IMR-90 (cell line): Measurements from ENCODE around the gene SYCP2. TPM values are rescaled to one million over a fixed set of nuclear protein-coding genes. Genes with fewer than 3 reads are reported as not detected.

Source experiments
- ATAC-seq: fragments of 200-7000 bp; cut with Tn5 transposase; 2 replicates; pipeline ENCODE4 v1.9.1; 2020; ENCODE audit warnings: low read depth, mild to moderate bottlenecking, moderate library complexity
- BruUV-seq: library from RNA; stranded (reverse); fragments of 400-500 nt; replicated peaks from 2 replicates; lab custom pipeline; 2021; lab: Mats Ljungman, UMichigan
- CTCF ChIA-PET: fragments of 300-600 bp; formaldehyde crosslinking; extraction: SDS; loops from one replicate; lab custom pipeline; 2021; ENCODE audit warnings: antibody characterized with exemption; lab: Yijun Ruan, JAX
- POLR2A ChIA-PET: fragments of 300-600 bp; sonication (Branson Sonifier 250); formaldehyde crosslinking; loops from one replicate; lab custom pipeline; 2022; ENCODE audit warnings: antibody characterized with exemption; ENCODE audit not compliant: unreplicated experiment; lab: Charles Lee
- DNase-seq: peaks from one replicate; pipeline ENCODE4 v3.0.0; 2013
- H2AFZ ChIP-seq: replicated peaks from 2 replicates; pipeline ENCODE3; 2013; ENCODE audit warnings: low read length, mild to moderate bottlenecking; ENCODE audit not compliant: poor library complexity
- H2AK5ac ChIP-seq: 2 replicates; pipeline ENCODE4 v1.6.1; 2013; ENCODE audit warnings: low read depth, low read length, inconsistent platforms
- H2AK9ac ChIP-seq: replicated peaks from 2 replicates; pipeline ENCODE3; 2013; ENCODE audit warnings: mild to moderate bottlenecking, low read depth, low read length, moderate library complexity; ENCODE audit not compliant: poor library complexity
- H2BK120ac ChIP-seq: 2 replicates; pipeline ENCODE4 v1.6.1; 2013; ENCODE audit warnings: low read depth, low read length, inconsistent platforms
- H2BK15ac ChIP-seq: 3 replicates; pipeline ENCODE4 v1.6.1; 2013; ENCODE audit warnings: low read depth, low read length, inconsistent platforms
- H2BK20ac ChIP-seq: 2 replicates; pipeline ENCODE4 v1.6.1; 2013; ENCODE audit warnings: low read depth, mild to moderate bottlenecking, inconsistent platforms, low read length, moderate library complexity
- H2BK5ac ChIP-seq: 2 replicates; pipeline ENCODE4 v1.6.1; 2013; ENCODE audit warnings: mild to moderate bottlenecking, low read depth, low read length, inconsistent platforms; ENCODE audit not compliant: poor library complexity, severe bottlenecking
- H3K14ac ChIP-seq: replicated peaks from 2 replicates; pipeline ENCODE4 v1.6.1; 2013; ENCODE audit warnings: low read depth, low read length, inconsistent platforms
- H3K18ac ChIP-seq: 2 replicates; pipeline ENCODE4 v1.6.1; 2013; ENCODE audit warnings: low read depth, low read length, control low read depth
- H3K23ac ChIP-seq: 2 replicates; pipeline ENCODE4 v1.6.1; 2013; ENCODE audit warnings: low read depth, low read length, inconsistent platforms
- H3K27ac ChIP-seq: 2 replicates; pipeline ENCODE4 v1.5.1; 2013; ENCODE audit warnings: mild to moderate bottlenecking, control low read depth, low read length; ENCODE audit not compliant: insufficient read depth
- H3K27me3 ChIP-seq: 2 replicates; pipeline ENCODE4 v1.6.1; 2013; ENCODE audit warnings: low read length; ENCODE audit not compliant: control insufficient read depth, insufficient read depth
- H3K36me3 ChIP-seq: 2 replicates; pipeline ENCODE4 v1.6.1; 2013; ENCODE audit warnings: low read length, mixed read lengths; ENCODE audit not compliant: control insufficient read depth, insufficient read depth
- H3K4ac ChIP-seq: 2 replicates; pipeline ENCODE4 v1.6.1; 2013; ENCODE audit warnings: low read depth, low read length, inconsistent platforms
- H3K4me1 ChIP-seq: 2 replicates; pipeline ENCODE4 v1.6.1; 2013; ENCODE audit warnings: low read length, mixed read lengths; ENCODE audit not compliant: control insufficient read depth, insufficient read depth
- H3K4me2 ChIP-seq: 2 replicates; pipeline ENCODE4 v1.6.1; 2013; ENCODE audit warnings: low read depth, mild to moderate bottlenecking, control low read depth, low read length, moderate library complexity
- H3K4me3 ChIP-seq: 2 replicates; pipeline ENCODE4 v1.5.1; 2013; ENCODE audit warnings: low read depth, mild to moderate bottlenecking, control low read depth, low read length, moderate library complexity; ENCODE audit not compliant: insufficient read depth
- H3K56ac ChIP-seq: 2 replicates; pipeline ENCODE4 v1.6.1; 2013; ENCODE audit warnings: low read length, inconsistent platforms; ENCODE audit not compliant: insufficient read depth; ENCODE audit errors: extremely low read depth
- H3K79me1 ChIP-seq, 2 experiments: 2 replicates each; pipeline ENCODE4 v1.6.1; 2013; ENCODE audit warnings: low read length in 2 of 2, inconsistent platforms in 1 of 2, low read depth in 1 of 2
- H3K9ac ChIP-seq: 2 replicates; pipeline ENCODE4 v1.6.1; 2013; ENCODE audit warnings: low read depth, low read length, control low read depth
- H3K9me1 ChIP-seq: 2 replicates; pipeline ENCODE4 v1.6.1; 2013; ENCODE audit warnings: low read length, inconsistent platforms; ENCODE audit not compliant: insufficient read depth
- H3K9me3 ChIP-seq: 2 replicates; pipeline ENCODE4 v1.6.1; 2013; ENCODE audit warnings: low read length; ENCODE audit not compliant: control insufficient read depth, insufficient read depth
- H4K20me1 ChIP-seq: 2 replicates; pipeline ENCODE4 v1.6.1; 2013; ENCODE audit warnings: low read length, inconsistent platforms; ENCODE audit not compliant: insufficient read depth
- H4K5ac ChIP-seq: 2 replicates; pipeline ENCODE4 v1.6.1; 2013; ENCODE audit warnings: mild to moderate bottlenecking, low read depth, low read length, control low read depth
- H4K8ac ChIP-seq, 2 experiments: 2 replicates each; pipeline ENCODE4 v1.6.1; 2013; ENCODE audit warnings: low read depth in 2 of 2, low read length in 2 of 2, control low read depth in 1 of 2, inconsistent platforms in 1 of 2
- H4K91ac ChIP-seq: 2 replicates; pipeline ENCODE4 v1.6.1; 2013; ENCODE audit warnings: low read depth, low read length, inconsistent platforms; ENCODE audit not compliant: insufficient read depth
- BHLHE40 ChIP-seq: fragments of 150-350 bp; IDR thresholded peaks from 2 replicates; pipeline ENCODE4 v1.6.1; 2016; ENCODE audit warnings: mild to moderate bottlenecking, low read depth, low read length
- ELK1 ChIP-seq: fragments of 150-350 bp; IDR thresholded peaks from 2 replicates; pipeline ENCODE4 v1.6.1; 2016; ENCODE audit warnings: low read depth, mild to moderate bottlenecking, low read length, moderate library complexity, borderline replicate concordance
- FOS ChIP-seq: fragments of 150-350 bp; IDR thresholded peaks from 2 replicates; pipeline ENCODE4 v1.6.1; 2016; ENCODE audit warnings: low read depth, low read length
- MXI1 ChIP-seq: IDR thresholded peaks from 2 replicates; pipeline ENCODE4 v1.6.1; 2012; ENCODE audit warnings: low read depth, mild to moderate bottlenecking, low read length, moderate library complexity, borderline replicate concordance
- NFE2L2 ChIP-seq: fragments of 150-350 bp; IDR thresholded peaks from 2 replicates; pipeline ENCODE4 v1.6.1; 2016; ENCODE audit warnings: low read depth, mild to moderate bottlenecking, low read length
- POLR2A ChIP-seq: IDR thresholded peaks from 2 replicates; pipeline ENCODE4 v1.6.1; 2012; ENCODE audit warnings: mild to moderate bottlenecking, low read depth, low read length
- RCOR1 ChIP-seq: IDR thresholded peaks from 2 replicates; pipeline ENCODE4 v1.6.1; 2012; ENCODE audit warnings: mild to moderate bottlenecking, low read length, improper control_type of control experiment; ENCODE audit not compliant: insufficient replicate concordance
- RFX5 ChIP-seq: IDR thresholded peaks from 2 replicates; pipeline ENCODE4 v1.8.0; 2012; ENCODE audit warnings: low read depth, mild to moderate bottlenecking, low read length, moderate library complexity
- SMC3 ChIP-seq: fragments of 150-350 bp; IDR thresholded peaks from 2 replicates; pipeline ENCODE4 v1.6.1; 2016; ENCODE audit warnings: low read depth, mild to moderate bottlenecking, antibody characterized with exemption, low read length, moderate library complexity
- WGBS, 2 experiments: methylation state at CpG; one replicate each; pipeline versions ENCODE4 v1.1.5 to v1.1.7; 2013; ENCODE audit warnings: missing lambda C conversion rate in 2 of 2; ENCODE audit not compliant: insufficient read length in 1 of 2; ENCODE audit errors: extremely low coverage in 2 of 2; 5-methylcytosine and 5-hydroxymethylcytosine counted together
- dilution Hi-C: fragments of 300-500 bp; cut with HindIII; formaldehyde crosslinking; loops from one replicate; pipeline ENCODE4 v1.14.3; 2018; ENCODE audit warnings: low sequenced_read_pairs; ENCODE audit not compliant: unreplicated experiment
- in situ Hi-C: fragments of 300-500 bp; cut with MboI; formaldehyde crosslinking; loops from 3 replicates; pipeline ENCODE4 v1.14.3; 2019; ENCODE audit warnings: low sequenced_read_pairs, inconsistent platforms, mixed read lengths
- intact Hi-C: fragments of 100-400 bp; cut with micrococcal nuclease; formaldehyde crosslinking; loops from 2 replicates; pipeline ENCODE4 v1.10.0; 2022
- polyA plus RNA-seq, 3 experiments: library from polyadenylated mRNA; depleted of rRNA; stranded (reverse); fragments of >200 nt; gene quantifications; 2 replicates each; pipeline ENCODE4 v1.2.3, GENCODE V29; 2012; ENCODE audit warnings: low replicate concordance in 1 of 3
- total RNA-seq: library from RNA; depleted of rRNA; stranded (reverse); fragments of >200 nt; gene quantifications from 2 replicates; pipeline ENCODE4 v1.2.3, GENCODE V29; 2012
- TF ChIP-seq, protein P1 (sequence below): fragments of 150-350 bp; IDR thresholded peaks from 2 replicates; pipeline ENCODE4 v1.6.1; 2017; ENCODE audit warnings: mild to moderate bottlenecking, antibody characterized with exemption, low read length, low read depth

SYCP2 gene
- total and polyA plus RNA-seq, 2 of the 4 experiments (the other 2 are of a cell fraction): 0.18 to 0.31 TPM

DNA sequence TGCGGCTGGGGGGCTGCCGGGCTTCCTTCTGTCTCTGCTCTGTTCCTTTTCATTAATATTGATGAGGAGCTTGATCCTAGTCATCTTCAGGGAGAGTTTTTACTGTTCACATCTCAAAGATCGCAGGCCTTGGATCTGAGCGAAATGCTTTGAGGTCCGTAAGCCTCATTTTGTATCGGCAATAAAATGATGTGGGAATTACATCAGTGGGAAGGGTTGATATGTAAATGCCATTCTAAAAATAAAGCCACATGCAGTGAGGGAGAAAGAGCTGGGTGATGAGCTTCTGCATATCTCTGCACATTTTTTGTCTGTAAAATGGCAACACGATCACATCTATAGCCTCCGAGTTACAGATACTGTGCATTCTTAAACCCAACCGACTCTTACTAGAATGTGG lies 49.6 kb upstream of the SYCP2 start:
- Histone ChIP-seq H3K79me1 (no peaks in the 10 kb centered on the region), H2BK5ac (no peak overlapping the region), H2BK15ac (no peak overlapping the region), H4K91ac (no peak overlapping the region), H4K5ac (no peak overlapping the region), H3K4me1 (no peaks in the 10 kb centered on the region), H3K9me1 (no peaks in the 10 kb centered on the region), H3K9ac (no peak overlapping the region), H3K27me3 (peaks cover 2% of the 10 kb centered on the region; the same call in 1 of the 2 replicates), H2AFZ (no peak overlapping the region), H3K56ac (no peak overlapping the region), H2BK120ac (no peak overlapping the region), H3K9me3 (no peaks in the 10 kb centered on the region), H4K8ac (no peak overlapping the region), H3K18ac (no peak overlapping the region), H3K4me2 (no peak overlapping the region), H2BK20ac (no peak overlapping the region), H4K20me1 (no peaks in the 10 kb centered on the region), H3K36me3 (no peaks in the 10 kb centered on the region), H3K27ac (no peak overlapping the region), H2AK5ac (no peak overlapping the region), H3K4ac (no peak overlapping the region), H3K14ac (no peak overlapping the region), H3K23ac (no peak overlapping the region), H3K4me3 (no peak overlapping the region), H2AK9ac (no peak overlapping the region)
- CTCF ChIA-PET: no interaction called here
- intact Hi-C loops (no loop called here), dilution Hi-C loops (no loop called here), in situ Hi-C loops (no loop called here)
- POLR2A ChIA-PET: no interaction called here
- BruUV-seq: no TSS peak
- WGBS, 2 experiments: no CpG with 5 or more reads among the region's 9 CpGs
- TF ChIP-seq, protein P1, sequence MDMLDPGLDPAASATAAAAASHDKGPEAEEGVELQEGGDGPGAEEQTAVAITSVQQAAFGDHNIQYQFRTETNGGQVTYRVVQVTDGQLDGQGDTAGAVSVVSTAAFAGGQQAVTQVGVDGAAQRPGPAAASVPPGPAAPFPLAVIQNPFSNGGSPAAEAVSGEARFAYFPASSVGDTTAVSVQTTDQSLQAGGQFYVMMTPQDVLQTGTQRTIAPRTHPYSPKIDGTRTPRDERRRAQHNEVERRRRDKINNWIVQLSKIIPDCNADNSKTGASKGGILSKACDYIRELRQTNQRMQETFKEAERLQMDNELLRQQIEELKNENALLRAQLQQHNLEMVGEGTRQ: no peak
- TF ChIP-seq FOS: no peak
- TF ChIP-seq RCOR1: no peak
- no peak for TF ChIP-seq BHLHE40
- TF ChIP-seq ELK1: no peak
- no peak for TF ChIP-seq MXI1
- TF ChIP-seq POLR2A: no peak
- TF ChIP-seq SMC3: no peak
- no peak for TF ChIP-seq RFX5
- no peak for TF ChIP-seq NFE2L2
- DNase-seq (no peak), ATAC-seq (no peak)
